Type B pancreatic cell (in vitro differentiated cells): Measurements from ENCODE around the gene UNCX. TPM values are rescaled to one million over a fixed set of nuclear protein-coding genes. Genes with fewer than 3 reads are reported as not detected.

Source experiments
- DNase-seq: peaks from one replicate; pipeline ENCODE4 v3.0.0; 2021; ENCODE audit warnings: mixed read lengths; ENCODE audit not compliant: unreplicated experiment; ENCODE audit errors: extremely low spot score
- H3K27ac Mint-ChIP-seq: 2 replicates; pipeline ENCODE4 v1.8.0; 2021; ENCODE audit warnings: mild to moderate bottlenecking, mixed read lengths
- H3K27me3 Mint-ChIP-seq: 2 replicates; pipeline ENCODE4 v1.8.0; 2021; ENCODE audit warnings: mixed read lengths
- H3K36me3 Mint-ChIP-seq: 2 replicates; pipeline ENCODE4 v1.8.0; 2021; ENCODE audit warnings: mixed read lengths
- H3K4me1 Mint-ChIP-seq: one replicate; pipeline ENCODE4 v1.8.0; 2021; ENCODE audit warnings: mixed read lengths; ENCODE audit not compliant: unreplicated experiment
- H3K4me3 Mint-ChIP-seq: 2 replicates; pipeline ENCODE4 v1.8.0; 2021; ENCODE audit warnings: mild to moderate bottlenecking, mixed read lengths
- H3K9me3 Mint-ChIP-seq: 2 replicates; pipeline ENCODE4 v1.8.0; 2021; ENCODE audit warnings: mixed read lengths
- CTCF ChIP-seq: fragments of 200-600 bp; sonication (generic); conservative IDR thresholded peaks from 2 replicates; pipeline ENCODE4 v1.5.0; 2021; ENCODE audit warnings: antibody characterized with exemption, mild to moderate bottlenecking
- total RNA-seq: library from RNA; stranded (reverse); gene quantifications from 2 replicates; pipeline ENCODE4 v1.2.1, GENCODE V29; 2021; ENCODE audit warnings: low replicate concordance

Gene UNCX
- total RNA-seq, 1 donor from 2014 or later: 0.48 TPM

GRCh38 chr7:1247527-1248041, 14.9 kb downstream of the UNCX start:
- DNase-seq: no peak
- TF ChIP-seq CTCF: peak; percentile 2
- no peaks in the 10 kb centered on the region for H3K9me3 Mint-ChIP-seq
- peaks cover 8% of the 10 kb centered on the region for H3K4me1 Mint-ChIP-seq
- no peaks in the 10 kb centered on the region for H3K36me3 Mint-ChIP-seq
- H3K27me3 Mint-ChIP-seq: peaks cover 86% of the 10 kb centered on the region
- H3K4me3 Mint-ChIP-seq: no peak overlapping the region
- H3K27ac Mint-ChIP-seq: no peak overlapping the region

- no peaks in the 10 kb centered on the region for H3K9me3 Mint-ChIP-seq
- H3K36me3 Mint-ChIP-seq: no peaks in the 10 kb centered on the region
- TF ChIP-seq CTCF: no peak
- no peak overlapping the region for H3K27ac Mint-ChIP-seq
- peaks cover 8% of the 10 kb centered on the region for H3K4me1 Mint-ChIP-seq
- no peak for DNase-seq
- H3K4me3 Mint-ChIP-seq: peak overlapping the region; percentile 62
- H3K27me3 Mint-ChIP-seq: peaks cover 85% of the 10 kb centered on the region
Measured at GRCh38 chr7:1248143-1248915, 15.7 kb downstream of the UNCX start.

GRCh38 chr7:1248916-1249581, 16.4 kb downstream of the UNCX start:
- Mint-ChIP-seq H3K4me1 (peaks cover 11% of the 10 kb centered on the region), H3K27ac (no peak overlapping the region), H3K9me3 (no peaks in the 10 kb centered on the region), H3K27me3 (peaks cover 83% of the 10 kb centered on the region), H3K4me3 (no peak overlapping the region), H3K36me3 (no peaks in the 10 kb centered on the region)
- no peak for TF ChIP-seq CTCF
- DNase-seq: no peak

GRCh38 chr7:1249731-1250130, 17.1 kb downstream of the UNCX start:
- no peak for DNase-seq
- no peak for TF ChIP-seq CTCF
- H3K27me3 Mint-ChIP-seq: peaks cover 83% of the 10 kb centered on the region
- no peaks in the 10 kb centered on the region for H3K36me3 Mint-ChIP-seq
- no peak overlapping the region for H3K27ac Mint-ChIP-seq
- no peak overlapping the region for H3K4me3 Mint-ChIP-seq
- peaks cover 12% of the 10 kb centered on the region for H3K4me1 Mint-ChIP-seq
- H3K9me3 Mint-ChIP-seq: no peaks in the 10 kb centered on the region

- no peak for TF ChIP-seq CTCF
- Mint-ChIP-seq H3K4me3 (no peak overlapping the region), H3K9me3 (no peaks in the 10 kb centered on the region), H3K4me1 (peaks cover 16% of the 10 kb centered on the region), H3K27ac (no peak overlapping the region), H3K27me3 (peaks cover 75% of the 10 kb centered on the region), H3K36me3 (no peaks in the 10 kb centered on the region)
- no peak for DNase-seq
Measured at GRCh38 chr7:1250901-1251300, 18.2 kb downstream of the UNCX start.
